WI38 (cell line): ENCODE results near the gene ATOH1.

Experiments used
- H3K4me3 ChIP-seq: 2 replicates; pipeline ENCODE4 v1.5.1; 2011; ENCODE audit warnings: low read depth, mild to moderate bottlenecking, control low read depth, low read length
- CTCF ChIP-seq: IDR thresholded peaks from 2 replicates; pipeline ENCODE4 v1.5.1; 2012; ENCODE audit warnings: low read depth, mild to moderate bottlenecking, control low read depth, low read length

The ATOH1 gene

GRCh38 chr4:93827272-93827947 is 1.1 kb upstream of the ATOH1 start:
- TF ChIP-seq CTCF = no peak
- no peak overlapping the region for H3K4me3 ChIP-seq

- H3K4me3 ChIP-seq = peak overlapping the region; percentile 48; the same call in 1 of the 2 replicates
- no peak for TF ChIP-seq CTCF
These were observed 654 bp downstream of the ATOH1 start for GRCh38 chr4:93828995-93829819.

GRCh38 chr4:93829820-93830687 is 1.5 kb downstream of the ATOH1 start:
- no peak for TF ChIP-seq CTCF
- no peak overlapping the region for H3K4me3 ChIP-seq

- no peak for TF ChIP-seq CTCF
- H3K4me3 ChIP-seq = no peak overlapping the region
These were observed 3.4 kb downstream of the ATOH1 start for GRCh38 chr4:93831716-93832496.

GRCh38 chr4:93834249-93835066 is 5.9 kb downstream of the ATOH1 start:
- TF ChIP-seq CTCF = no peak
- no peak overlapping the region for H3K4me3 ChIP-seq

- no peak overlapping the region for H3K4me3 ChIP-seq
- no peak for TF ChIP-seq CTCF
These were observed 7.4 kb downstream of the ATOH1 start for GRCh38 chr4:93835929-93836328.
